HEK293 (cell line): ENCODE data around the gene RGL4.

Experiments
- GLIS2 ChIP-seq: fragments of 450-650 bp; formaldehyde crosslinking; IDR thresholded peaks from 2 replicates; pipeline ENCODE4 v1.5.1; 2016; ENCODE audit warnings: missing biosample characterization, missing genetic modification characterization
- IKZF3 ChIP-seq: fragments of 450-650 bp; IDR thresholded peaks from 2 replicates; pipeline ENCODE4 v1.5.0; 2018; ENCODE audit warnings: missing biosample characterization, mild to moderate bottlenecking, missing genetic modification characterization, moderate library complexity
- KLF9 ChIP-seq: fragments of 450-650 bp; formaldehyde crosslinking; IDR thresholded peaks from 2 replicates; pipeline ENCODE4 v1.5.1; 2016; ENCODE audit warnings: missing biosample characterization, missing genetic modification characterization, low read depth
- OVOL3 ChIP-seq: fragments of 450-650 bp; formaldehyde crosslinking; IDR thresholded peaks from 2 replicates; pipeline ENCODE4 v1.5.1; 2016; ENCODE audit warnings: missing biosample characterization, missing genetic modification characterization
- REPIN1 ChIP-seq: fragments of 450-650 bp; formaldehyde crosslinking; IDR thresholded peaks from 2 replicates; pipeline ENCODE4 v1.5.1; 2017; ENCODE audit warnings: missing biosample characterization, missing genetic modification characterization, low read depth
- ZNF114 ChIP-seq: fragments of 450-650 bp; formaldehyde crosslinking; IDR thresholded peaks from 2 replicates; pipeline ENCODE4 v1.5.0; 2017; ENCODE audit warnings: missing biosample characterization, missing genetic modification characterization
- ZNF121 ChIP-seq: fragments of 450-650 bp; formaldehyde crosslinking; IDR thresholded peaks from 2 replicates; pipeline ENCODE4 v1.5.1; 2016; ENCODE audit warnings: missing biosample characterization, missing genetic modification characterization
- ZNF624 ChIP-seq: fragments of 450-650 bp; formaldehyde crosslinking; IDR thresholded peaks from 2 replicates; pipeline ENCODE4 v1.5.1; 2017; ENCODE audit warnings: missing biosample characterization, missing genetic modification characterization
- ZSCAN23 ChIP-seq: fragments of 450-650 bp; formaldehyde crosslinking; IDR thresholded peaks from 2 replicates; pipeline ENCODE4 v1.5.1; 2016; ENCODE audit warnings: missing biosample characterization, missing genetic modification characterization
- TF ChIP-seq, protein P1 (sequence below): fragments of 450-650 bp; formaldehyde crosslinking; IDR thresholded peaks from 2 replicates; pipeline ENCODE4 v1.5.1; 2016; ENCODE audit warnings: missing biosample characterization, missing genetic modification characterization

DNA sequence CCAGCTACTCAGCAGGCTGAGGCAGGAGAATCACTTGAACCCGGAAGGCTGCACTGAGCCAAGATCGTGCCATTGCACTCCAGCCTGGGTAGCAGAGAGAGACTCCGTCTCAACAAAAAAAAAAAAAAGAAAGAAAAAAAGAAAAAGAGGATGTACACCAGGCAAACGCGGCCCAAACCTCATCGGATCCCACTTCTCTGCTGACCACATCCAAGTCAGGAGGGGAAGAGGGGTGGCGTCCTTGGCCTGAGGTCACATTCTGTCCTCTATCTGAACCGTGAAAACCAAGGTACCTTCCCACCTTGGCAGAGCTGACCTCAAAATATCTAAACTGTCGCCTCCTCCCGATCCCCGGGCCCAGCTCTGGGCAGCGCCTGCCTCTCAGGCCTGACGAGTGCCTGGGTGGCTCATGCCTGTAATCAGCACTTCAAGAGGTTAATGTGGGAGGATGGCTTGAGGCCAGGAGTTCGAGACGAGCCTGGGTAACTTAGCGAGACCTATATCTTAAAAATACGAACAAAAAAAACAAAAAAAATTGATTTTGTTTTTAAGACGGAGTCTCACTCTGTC, 25.1 kb downstream of the RGL4 start:
- TF ChIP-seq IKZF3 (no peak), ZNF114 (tag by site-specific recombination) (no peak), ZNF121 (tag by site-specific recombination) (no peak), KLF9 (tag by site-specific recombination) (no peak), REPIN1 (no peak), ZNF624 (tag by site-specific recombination) (no peak), GLIS2 (no peak), OVOL3 (tag by site-specific recombination) (no peak), ZSCAN23 (tag by site-specific recombination) (no peak)
- TF ChIP-seq, protein P1, sequence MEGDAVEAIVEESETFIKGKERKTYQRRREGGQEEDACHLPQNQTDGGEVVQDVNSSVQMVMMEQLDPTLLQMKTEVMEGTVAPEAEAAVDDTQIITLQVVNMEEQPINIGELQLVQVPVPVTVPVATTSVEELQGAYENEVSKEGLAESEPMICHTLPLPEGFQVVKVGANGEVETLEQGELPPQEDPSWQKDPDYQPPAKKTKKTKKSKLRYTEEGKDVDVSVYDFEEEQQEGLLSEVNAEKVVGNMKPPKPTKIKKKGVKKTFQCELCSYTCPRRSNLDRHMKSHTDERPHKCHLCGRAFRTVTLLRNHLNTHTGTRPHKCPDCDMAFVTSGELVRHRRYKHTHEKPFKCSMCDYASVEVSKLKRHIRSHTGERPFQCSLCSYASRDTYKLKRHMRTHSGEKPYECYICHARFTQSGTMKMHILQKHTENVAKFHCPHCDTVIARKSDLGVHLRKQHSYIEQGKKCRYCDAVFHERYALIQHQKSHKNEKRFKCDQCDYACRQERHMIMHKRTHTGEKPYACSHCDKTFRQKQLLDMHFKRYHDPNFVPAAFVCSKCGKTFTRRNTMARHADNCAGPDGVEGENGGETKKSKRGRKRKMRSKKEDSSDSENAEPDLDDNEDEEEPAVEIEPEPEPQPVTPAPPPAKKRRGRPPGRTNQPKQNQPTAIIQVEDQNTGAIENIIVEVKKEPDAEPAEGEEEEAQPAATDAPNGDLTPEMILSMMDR (tag by site-specific recombination): no peak
